Stimulated activated CD8-positive, alpha-beta memory T cell treated with anti-CD3 and anti-CD28 coated beads, Interleukin-4, amount 100 ng/mL, for 24 hours (primary cell): ENCODE measurements around the gene DNM3.

ENCODE experiments used
- DNase-seq: peaks from one replicate; pipeline ENCODE4 v3.0.0-alpha.2; 2020; ENCODE audit warnings: low read depth

DNM3 gene

GRCh38 chr1:172238965-172239364, 397.7 kb downstream of the DNM3 start:
- no peak for DNase-seq

GRCh38 chr1:172239901-172240300, 398.6 kb downstream of the DNM3 start:
- no peak for DNase-seq

GRCh38 chr1:172241540-172241939, 400.2 kb downstream of the DNM3 start:
- no peak for DNase-seq

GRCh38 chr1:172244865-172245264, 403.6 kb downstream of the DNM3 start:
- DNase-seq, result no peak

GRCh38 chr1:172245788-172246187, 404.5 kb downstream of the DNM3 start:
- no peak for DNase-seq

- no peak for DNase-seq
Observed at GRCh38 chr1:172246521-172247390, 405.5 kb downstream of the DNM3 start.

- DNase-seq, result no peak
Observed at GRCh38 chr1:172251486-172251885, 410.2 kb downstream of the DNM3 start.

- no peak for DNase-seq
Observed at GRCh38 chr1:172252321-172252720, 411.0 kb downstream of the DNM3 start.

- DNase-seq, result no peak
Observed at GRCh38 chr1:172252958-172253357, 411.7 kb downstream of the DNM3 start.

- DNase-seq, result no peak
Observed at GRCh38 chr1:172254521-172255222, 413.4 kb downstream of the DNM3 start.

GRCh38 chr1:172255223-172255560, 413.9 kb downstream of the DNM3 start:
- no peak for DNase-seq

GRCh38 chr1:172265905-172266304, 424.6 kb downstream of the DNM3 start:
- DNase-seq, result no peak

- peak; percentile 3 for DNase-seq
Observed at GRCh38 chr1:172266528-172267174, 425.4 kb downstream of the DNM3 start.

- no peak for DNase-seq
Observed at GRCh38 chr1:172268237-172268636, 426.9 kb downstream of the DNM3 start.

GRCh38 chr1:172269084-172269483, 427.8 kb downstream of the DNM3 start:
- no peak for DNase-seq

- DNase-seq, result no peak
Observed at GRCh38 chr1:172269644-172270043, 428.3 kb downstream of the DNM3 start.

- DNase-seq, result no peak
Observed at GRCh38 chr1:172270605-172271004, 429.3 kb downstream of the DNM3 start.

- no peak for DNase-seq
Observed at GRCh38 chr1:172272087-172272486, 430.8 kb downstream of the DNM3 start.

GRCh38 chr1:172273647-172274396, 432.5 kb downstream of the DNM3 start:
- DNase-seq, result no peak

GRCh38 chr1:172275478-172275877, 434.2 kb downstream of the DNM3 start:
- no peak for DNase-seq

GRCh38 chr1:172276120-172276818, 435.0 kb downstream of the DNM3 start:
- no peak for DNase-seq

- DNase-seq, result no peak
Observed at GRCh38 chr1:172277275-172277674, 436.0 kb downstream of the DNM3 start.
